ENCODE measurements around the gene KCNT1.

Gene KCNT1

DNA sequence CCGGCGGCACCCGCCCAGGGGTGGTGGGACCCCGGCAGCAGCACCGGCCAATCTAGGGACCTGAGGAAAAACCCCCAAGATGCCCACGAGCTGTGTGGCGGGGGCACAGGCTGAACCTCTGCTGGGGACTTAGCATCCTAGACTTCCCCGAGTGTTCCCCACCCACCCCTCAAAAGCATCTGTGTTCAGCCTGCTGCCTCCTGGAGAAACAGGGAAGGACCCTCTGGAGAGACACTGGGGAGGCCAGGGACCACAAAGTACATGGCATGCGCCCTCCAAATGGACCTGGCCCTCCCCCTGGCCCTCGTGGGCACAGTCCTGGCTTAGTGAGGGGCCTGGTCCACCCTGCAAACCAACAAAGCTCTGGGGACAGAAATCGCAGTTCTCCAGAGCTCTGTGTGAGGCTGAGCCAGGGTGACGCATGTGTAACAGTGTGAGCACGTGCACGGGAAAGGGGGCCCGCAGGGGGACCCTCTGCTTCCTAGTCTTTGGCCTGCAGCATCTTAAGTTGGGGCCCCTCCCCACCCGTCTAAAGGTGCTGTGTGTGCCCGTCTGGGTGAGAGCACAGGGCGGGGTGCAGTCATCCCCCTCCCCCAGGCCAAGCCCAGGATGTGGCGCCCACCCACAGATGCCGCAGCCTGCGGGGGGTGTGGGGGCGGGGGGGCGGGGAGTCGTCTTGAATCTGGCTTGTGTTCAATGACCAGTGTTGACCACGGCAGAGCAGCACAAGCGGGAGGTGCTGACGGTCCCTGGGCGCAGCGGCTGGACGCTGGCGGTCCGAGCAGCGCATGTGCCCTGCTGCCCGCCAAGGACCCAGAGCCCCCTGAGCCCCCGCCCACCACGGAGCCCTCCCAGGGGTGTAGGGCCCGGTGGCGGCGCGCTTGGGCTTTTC lies 672 bp upstream of the KCNT1 start:
- DNase-seq = no peak

DNA sequence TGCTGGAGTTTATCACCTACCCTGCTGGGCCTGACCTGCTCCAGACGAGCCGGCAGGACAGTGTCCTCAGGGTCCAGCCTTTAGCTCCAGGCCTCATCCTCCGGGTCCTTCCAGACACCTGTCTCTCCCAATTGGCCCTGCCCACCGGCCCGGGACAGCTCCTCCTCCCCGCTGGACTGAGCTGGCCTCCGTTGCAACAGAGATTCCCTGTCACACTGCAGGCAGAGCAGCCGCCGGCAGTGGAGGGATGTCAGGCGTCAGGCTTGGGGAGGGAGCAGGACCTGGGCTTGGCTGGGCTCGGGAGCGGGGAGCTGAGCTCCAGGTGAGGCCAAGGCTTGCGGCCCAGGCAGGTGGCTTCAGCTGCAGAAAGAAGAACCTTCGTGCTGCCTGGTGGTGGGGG lies 1.7 kb downstream of the KCNT1 start:
- DNase-seq = no peak

DNA sequence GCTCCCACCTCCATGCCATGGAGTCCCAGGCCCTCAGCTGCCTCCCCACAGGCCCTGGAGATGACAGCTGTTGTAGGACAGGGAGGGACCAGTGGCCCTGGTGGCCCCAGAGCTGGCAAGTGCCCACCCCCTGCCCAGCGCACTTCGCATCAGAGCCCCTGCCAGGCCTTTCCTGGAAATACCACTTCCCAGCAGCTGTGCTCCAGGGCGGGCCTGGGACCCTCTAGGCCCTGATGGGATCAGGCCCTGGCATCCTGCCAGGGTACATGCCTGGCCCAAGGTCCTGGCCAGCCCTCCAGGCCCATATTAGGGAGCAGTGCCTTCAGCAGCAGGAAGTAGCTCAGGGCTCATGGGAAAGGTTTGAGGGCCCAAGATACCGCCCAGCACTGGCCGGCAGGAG lies 2.5 kb downstream of the KCNT1 start:
- DNase-seq = no peak

GRCh38 chr9:135705376-135705775 lies 3.4 kb downstream of the KCNT1 start:
- peak; percentile 10 for DNase-seq

DNA sequence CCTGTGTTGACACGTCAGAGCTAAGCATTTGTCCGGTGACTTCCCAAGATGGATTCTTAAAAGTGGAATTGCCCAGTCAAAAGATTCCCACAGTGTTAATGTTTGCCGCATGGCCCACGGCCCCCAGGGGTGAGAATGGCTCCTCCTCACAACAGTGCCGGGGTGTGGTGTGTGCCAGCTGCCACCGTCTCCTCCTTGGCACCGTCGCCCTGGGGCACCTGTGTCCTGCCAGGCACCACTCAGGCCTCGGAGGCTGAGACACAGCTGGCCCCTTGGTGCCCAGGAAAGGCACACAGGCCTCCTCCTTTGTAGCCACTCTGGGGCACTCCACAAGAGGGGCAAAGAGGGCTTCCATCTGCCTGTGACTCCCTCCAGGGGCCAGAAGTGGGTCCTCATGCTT lies 4.3 kb downstream of the KCNT1 start:
- no peak for DNase-seq

DNA sequence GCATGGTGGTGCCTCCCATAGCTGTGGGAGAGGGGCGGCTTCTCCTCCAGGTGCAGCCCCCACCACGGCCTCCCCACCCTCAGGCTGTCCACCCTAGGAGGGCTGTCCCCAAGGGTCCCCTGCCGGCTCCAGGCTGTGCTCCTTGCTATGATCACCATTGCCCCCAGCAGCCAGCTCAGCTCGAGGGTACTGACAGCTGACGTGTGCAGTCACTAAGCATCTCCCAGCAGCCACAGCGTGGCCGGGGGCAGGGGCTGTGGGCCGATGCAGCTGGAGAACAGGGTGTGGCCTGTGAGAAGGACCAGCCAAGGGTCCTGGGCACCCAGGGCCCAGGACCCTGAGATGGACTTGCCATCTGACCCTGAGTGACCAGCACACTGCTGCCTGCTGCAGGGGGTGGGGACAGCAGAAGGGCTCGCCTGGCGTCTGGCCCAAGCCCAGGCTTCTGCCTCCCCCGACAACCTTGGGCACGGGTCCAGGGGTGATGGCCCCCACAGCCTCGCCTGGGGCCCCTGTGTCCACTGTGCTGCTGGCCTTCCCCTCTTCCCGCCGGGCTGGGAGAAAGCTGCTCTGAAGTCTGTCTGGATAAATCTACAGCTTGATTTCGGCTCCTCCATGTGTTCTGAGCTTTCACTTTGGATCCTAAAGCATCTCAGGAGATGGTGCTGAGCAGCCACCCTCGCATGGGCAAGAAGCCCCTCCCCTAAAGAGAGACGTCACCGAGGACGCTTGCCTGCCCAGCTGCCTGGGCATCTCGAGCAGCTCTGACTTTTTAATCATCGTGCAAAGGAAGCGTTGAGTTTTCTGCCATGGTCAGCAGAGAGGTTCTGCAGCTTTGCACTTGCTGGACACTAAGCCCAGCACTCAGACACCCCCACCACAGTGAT lies 5.5 kb downstream of the KCNT1 start:
- no peak for DNase-seq

GRCh38 chr9:135708164-135708563 lies 6.2 kb downstream of the KCNT1 start:
- no peak for DNase-seq

GRCh38 chr9:135711391-135711790 lies 9.4 kb downstream of the KCNT1 start:
- no peak for DNase-seq

GRCh38 chr9:135711881-135712280 lies 9.9 kb downstream of the KCNT1 start:
- no peak for DNase-seq

DNA sequence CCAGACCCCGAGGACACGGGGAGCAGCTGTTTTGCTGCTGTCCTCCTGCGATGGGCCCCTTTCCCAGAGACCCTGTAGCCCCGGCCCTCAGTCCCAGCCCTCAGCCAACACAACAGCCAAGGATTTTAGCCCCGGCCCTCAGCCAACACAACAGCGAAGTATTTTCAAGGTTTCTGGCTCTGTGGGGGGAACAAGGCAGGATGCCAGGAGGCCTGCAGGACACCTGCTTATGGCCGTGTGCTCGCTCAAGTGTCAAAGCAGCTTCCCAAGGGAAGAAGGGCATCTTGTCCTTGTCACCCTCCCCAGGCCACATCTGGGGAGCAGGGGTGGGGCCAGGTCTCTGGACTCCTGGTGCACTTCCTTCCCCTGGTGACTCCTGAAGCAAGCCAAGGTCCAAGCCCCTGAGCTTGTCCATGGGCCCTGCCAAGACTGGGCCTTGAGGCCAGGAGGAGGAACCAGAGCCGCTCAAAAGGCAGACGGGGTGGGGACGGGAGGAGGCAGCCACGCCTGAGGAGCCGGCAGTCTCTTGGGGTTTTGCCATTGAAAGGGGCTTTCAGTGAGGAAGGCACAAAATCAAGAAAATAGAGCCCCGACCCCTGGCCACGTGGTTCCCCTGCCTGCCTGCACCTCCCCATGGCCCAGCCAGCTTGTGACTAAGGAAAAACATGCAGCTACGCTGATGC lies 10.8 kb downstream of the KCNT1 start:
- no peak for DNase-seq

- no peak for DNase-seq
Observed at GRCh38 chr9:135714242-135715055, 12.5 kb downstream of the KCNT1 start.

DNA sequence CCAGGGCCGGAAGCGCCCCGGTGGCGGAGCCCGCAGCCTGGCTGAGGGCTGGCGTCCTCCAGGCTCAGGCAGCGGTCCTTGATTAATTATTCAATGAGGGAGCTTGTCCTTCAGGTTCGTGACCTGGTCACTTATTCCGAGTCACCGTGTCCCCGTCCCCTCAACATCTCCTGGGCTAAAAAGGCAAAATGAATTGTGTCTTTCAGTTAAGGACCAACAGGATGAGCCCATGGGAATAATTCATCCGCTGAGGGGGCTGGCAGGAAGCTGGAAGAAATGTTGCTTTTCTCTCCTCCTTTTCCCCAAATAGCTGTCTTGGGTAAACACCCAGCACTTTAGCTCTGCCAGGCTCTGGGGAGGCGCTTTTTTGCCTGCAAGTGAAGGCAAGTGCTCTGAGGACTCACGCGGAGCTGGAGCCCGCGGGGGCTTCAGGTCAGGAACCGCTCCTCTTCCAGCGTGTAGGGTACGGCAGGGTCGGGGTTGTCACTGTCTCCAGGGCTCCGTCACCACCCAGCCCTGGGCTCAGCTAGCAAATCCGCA lies 13.1 kb downstream of the KCNT1 start:
- no peak for DNase-seq

DNA sequence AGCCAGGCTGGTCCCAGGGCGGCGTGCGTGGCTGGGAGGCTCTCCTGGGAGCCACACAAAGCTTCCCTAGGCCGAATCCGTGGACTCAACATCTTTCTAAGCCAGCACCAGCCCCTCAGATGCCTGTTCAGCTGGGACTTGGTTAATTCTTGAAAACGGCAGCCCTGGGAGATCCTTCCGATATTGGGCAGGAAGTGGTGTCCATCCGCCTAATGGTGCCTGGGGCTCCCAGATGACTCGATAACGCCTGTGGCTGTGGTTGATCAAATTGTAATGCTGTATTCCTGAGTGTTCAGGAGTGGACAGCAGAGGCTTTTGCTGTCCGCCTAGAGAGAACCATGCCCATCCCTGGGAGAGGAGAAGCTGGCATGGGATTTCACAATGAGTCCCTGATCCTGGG lies 14.1 kb downstream of the KCNT1 start:
- no peak for DNase-seq

DNA sequence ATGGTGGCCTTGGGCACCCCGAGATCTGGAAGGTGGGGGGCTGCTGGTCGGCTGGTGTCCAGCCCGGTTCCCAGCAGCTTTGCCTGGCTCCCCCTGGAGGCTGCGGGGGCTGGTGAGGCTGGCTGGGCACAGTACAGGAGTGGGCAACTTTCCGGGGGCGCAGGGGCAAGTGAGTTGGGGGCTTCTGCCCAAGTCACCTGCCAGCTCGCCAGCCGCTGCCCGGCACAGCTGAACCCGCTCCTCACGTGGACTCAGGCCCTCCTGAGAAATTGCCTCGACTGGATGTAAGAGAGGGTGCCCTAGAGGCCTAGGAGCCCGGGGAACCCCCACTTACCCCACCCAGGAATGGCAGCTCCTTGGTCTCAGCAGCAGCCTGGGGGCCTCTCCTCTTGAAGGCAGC lies 15.4 kb downstream of the KCNT1 start:
- no peak for DNase-seq

DNA sequence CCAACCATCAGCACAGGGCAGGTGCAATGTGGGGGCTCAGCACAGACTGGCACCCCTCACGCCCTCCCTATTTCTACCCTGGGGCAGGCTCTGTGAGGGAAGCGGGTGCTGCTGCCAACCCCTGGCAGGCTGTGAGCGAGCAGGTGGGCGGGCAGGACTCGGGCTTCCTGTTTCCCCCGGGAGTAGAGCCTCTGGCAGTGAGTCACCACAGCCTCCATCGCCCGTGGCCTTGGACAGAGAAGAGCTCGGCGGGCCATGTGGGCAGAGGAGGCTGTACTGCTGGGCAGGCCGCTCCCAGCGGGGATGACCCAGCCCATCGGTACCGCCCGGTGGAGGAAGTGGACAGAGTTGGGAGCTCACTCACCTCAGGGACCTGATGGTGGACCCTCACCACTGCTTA lies 16.6 kb downstream of the KCNT1 start:
- DNase-seq = no peak

GRCh38 chr9:135719472-135719871 lies 17.5 kb downstream of the KCNT1 start:
- no peak for DNase-seq

DNA sequence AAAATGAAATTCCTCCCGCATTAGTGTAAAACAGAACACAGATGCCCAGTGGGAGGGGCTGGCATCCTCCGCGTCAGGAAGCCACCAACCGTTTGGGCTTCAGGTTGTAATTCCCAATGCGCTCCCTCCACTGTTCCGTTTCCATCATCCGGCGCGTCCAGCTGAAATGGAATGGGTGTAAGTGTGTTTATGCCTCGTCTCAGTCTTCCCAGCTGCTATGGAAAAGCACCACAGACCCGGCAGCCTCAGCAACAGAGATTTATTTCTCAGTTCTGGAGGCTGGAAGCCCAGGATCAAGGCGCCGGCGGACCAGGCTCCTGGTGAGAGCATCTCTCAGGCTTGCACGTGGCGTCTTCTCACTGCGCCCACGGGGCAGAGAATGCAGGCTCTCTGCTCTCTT lies 20.4 kb downstream of the KCNT1 start:
- no peak for DNase-seq

DNA sequence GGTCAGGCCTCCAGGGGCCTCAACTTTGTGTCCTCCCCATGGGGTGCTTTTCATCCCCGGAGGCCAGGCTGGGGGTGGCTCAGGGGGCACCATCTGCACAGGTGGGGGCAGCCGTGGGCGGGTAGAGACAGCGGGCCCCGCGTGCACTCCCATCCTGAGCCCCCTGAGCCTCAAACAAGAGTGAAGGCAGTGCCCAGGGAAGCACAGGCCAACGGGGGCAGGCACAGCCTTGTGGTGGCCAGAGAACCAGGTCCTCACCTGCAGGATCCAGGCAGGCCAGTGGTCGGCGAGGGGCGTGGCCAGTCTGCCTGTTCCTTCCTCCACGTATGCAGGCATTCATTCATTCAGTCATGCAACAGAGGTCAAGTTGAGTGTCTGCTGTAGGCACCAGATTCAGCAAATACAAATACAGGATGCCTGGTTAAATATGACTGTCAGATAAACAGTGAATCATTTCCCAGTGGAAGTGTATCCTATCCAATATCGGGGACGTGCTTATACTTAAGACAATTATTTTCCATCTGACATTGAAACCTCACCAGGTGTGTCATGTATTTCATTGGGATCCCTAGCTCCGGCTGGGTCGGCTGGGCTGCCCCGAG lies 22.3 kb downstream of the KCNT1 start:
- no peak for DNase-seq

DNA sequence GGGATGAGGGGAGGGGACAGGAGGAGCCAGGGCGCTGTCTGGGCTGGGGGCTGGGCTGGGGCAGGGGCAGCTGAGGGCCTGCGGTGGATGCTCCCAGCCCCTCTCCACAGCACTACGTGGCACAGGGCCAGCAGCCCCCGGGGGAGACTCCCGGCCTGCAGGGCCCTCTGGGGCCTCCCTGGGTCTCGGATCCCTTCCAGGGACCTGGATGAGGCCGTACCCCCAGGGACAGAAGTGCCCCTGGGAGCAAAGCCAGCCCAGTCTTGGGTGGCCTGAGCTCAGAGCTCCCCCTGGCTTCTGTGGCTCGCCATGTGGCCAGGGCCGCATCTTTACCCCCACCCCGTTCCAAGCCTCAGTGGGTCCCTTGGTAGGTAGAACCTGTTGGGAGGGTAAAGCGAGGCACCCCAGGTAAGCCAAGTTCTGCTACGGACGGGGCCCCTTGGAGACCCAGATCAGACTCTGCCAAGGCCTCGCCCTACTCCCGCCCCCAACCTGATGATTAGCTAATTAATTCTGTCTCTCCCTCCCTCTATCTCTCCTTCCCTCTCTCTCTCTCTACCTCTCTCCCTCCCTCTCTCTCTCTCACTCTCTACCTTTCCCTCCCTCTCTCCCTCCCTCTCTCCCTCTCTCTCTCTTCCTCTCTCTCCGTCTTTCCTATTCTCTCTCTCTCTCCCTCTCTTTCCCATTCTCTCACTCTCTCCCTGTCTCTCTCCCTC lies 24.3 kb downstream of the KCNT1 start:
- no peak for DNase-seq

DNA sequence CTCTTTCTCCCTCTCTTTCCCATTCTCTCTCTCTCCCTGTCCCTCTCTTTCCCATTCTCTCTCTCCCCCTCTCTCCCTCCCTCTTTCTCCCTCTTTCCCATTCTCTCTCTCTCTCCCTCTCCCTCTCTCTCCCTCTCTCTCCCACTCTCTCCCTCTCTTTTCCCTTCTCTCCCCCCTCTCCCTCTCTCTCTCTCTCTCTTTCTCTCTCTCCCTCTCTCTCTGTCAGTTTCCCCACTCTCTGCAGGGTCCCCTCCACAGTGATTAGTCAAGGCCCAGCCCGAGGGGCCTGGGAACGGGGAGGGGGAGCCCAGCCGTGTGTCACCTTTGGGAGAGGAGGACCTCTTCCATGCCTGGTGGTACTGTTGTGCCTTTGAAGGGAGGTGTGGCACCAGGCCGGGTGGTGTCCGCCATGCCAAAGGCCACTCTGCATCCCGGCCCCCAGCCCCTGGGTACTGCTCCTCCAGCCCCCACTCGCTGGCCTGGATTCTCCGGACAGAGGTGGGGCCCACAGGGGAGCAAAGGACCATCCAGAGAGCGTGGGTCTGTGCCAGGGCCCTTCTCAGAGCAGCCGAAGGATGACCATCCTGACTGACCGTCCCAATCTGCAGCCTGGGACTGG lies 25.4 kb downstream of the KCNT1 start:
- DNase-seq = no peak
